NCI-H1417 treated with DMSO at 0.1 percent for 48 hours (cell line): ENCODE measurements around the gene TMEM132E.

Source experiments
- DNase-seq: peaks from one replicate; lab custom pipeline; 2025; lab: John Stamatoyannopoulos, UW

TMEM132E gene

DNA sequence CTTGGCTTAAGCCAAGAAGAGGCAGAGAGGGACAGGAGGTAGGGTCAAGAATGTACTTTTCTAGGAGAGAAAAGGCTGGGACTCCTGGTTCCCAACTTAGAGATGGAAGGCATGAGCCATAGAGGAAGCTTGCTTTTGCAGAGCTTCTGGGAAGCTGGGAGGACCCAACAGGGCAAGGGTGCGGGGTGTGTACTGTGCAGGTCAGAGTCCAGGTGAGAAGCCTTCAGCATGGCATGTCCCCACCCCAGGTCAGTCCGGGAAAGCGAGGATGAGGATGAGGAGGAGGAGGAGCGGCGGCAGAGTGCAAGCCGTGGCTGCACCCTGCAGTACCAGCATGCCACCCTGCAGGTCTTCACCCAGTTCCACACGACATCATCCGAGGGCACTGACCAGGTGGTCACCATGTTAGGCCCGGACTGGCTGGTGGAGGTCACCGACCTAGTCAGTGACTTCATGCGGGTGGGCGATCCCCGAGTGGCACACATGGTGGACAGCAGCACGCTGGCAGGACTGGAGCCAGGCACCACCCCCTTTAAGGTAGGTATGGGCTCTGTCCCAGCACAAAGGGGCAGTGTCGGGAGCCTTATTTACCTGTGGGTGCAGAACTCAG is 55.3 kb downstream of the TMEM132E start:
- DNase-seq, result no peak

DNA sequence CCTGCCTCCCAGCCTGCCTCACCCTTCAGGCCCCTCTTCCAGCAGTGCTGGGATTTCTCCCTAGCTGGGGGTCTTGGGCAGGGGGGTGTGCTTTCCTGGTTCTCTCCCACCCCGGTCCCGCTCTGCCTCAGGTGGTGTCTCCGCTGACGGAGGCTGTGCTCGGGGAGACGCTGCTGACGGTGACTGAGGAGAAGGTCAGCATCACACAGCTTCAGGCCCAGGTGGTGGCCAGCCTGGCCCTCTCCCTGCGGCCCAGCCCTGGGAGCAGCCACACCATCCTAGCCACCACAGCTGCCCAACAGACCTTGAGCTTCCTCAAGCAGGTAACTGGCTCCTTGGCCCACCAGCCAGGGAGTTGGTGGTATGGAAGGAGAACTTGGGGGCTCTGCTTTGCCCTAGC is 56.5 kb downstream of the TMEM132E start:
- DNase-seq, result no peak

DNA sequence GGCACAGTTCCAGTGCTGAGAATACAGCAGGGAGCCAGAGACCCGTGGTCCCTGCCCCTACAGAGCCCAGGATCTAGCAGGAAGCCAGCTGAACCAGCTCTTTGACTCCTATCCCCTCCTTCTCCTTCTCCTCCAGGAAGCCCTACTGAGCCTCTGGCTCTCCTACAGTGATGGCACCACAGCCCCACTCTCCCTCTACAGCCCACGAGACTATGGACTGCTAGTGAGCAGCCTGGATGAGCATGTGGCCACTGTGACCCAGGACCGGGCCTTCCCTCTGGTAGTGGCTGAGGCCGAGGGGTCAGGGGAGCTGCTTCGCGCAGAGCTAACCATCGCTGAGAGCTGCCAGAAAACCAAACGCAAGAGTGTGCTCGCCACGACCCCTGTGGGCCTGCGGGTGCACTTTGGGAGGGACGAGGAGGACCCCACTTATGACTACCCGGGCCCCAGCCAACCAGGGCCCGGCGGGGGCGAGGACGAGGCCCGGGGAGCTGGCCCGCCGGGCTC is 57.7 kb downstream of the TMEM132E start:
- no peak for DNase-seq

DNA sequence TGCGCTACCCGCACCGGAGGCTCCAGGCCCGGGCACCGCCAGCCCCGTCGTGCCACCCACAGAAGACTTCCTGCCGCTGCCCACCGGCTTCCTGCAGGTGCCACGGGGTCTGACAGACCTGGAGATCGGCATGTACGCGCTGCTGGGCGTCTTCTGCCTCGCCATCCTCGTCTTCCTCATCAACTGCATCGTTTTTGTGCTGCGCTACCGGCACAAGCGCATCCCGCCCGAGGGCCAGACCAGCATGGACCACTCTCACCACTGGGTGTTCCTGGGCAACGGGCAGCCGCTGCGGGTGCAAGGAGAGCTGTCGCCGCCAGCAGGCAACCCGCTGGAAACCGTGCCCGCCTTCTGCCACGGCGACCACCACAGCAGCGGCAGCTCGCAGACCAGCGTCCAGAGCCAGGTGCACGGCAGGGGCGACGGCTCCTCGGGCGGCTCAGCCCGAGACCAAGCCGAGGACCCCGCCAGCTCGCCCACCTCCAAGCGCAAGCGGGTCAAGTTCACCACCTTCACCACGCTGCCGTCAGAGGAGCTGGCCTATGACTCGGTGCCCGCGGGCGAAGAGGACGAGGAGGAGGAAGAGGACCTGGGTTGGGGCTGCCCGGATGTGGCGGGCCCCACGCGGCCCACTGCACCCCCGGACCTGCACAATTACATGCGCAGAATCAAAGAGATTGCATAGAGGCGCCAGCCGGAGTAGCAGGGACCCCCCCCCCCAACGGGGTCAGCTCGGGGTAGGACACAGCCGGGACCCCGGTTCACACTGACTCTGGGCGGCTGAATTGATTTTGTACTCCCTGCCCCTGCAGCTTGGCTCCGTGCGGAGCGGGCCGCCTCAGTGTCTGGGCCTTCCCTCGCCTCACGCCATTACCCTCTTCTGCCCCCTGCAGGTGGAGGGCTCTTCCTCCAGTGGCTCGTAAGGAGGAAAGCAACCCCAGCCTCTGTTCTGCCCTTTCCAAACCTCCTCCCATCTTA is 58.5 kb downstream of the TMEM132E start:
- DNase-seq, result no peak

DNA sequence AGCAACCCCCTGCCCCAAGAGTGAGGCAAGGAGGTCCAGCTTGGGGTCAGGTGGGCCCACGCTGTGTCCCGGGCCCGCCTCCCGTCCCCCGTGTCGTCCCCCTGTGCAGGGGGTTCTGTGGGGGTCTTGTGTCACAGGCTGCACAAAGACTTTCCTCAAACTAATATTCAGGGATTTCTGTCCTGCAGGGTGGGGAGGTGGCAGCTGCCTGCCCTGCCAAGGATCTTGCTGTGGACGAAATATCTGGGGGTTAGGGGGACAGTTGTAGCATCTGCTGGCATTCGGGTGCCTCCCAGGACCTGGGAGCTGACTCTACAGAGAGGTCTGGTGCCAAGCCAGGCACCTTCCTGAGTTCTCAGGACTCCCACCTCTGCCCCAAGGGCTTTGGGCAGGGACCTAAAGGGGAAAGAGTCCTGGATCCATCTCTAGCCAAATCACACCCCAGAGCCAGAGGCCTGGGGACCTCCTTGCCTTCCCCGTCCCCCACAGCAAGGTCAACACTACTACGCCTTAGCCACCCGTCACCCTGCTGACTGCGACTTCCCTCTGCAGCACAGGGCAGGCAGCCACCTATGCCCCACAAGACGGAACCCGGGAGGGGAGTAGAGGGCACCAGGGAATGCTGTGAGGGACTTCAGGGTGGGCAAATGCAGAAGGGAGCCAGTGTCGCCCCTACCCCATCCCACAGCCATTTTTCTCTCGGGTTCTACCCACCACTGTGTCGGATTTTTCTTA is 59.3 kb downstream of the TMEM132E start:
- DNase-seq, result no peak

DNA sequence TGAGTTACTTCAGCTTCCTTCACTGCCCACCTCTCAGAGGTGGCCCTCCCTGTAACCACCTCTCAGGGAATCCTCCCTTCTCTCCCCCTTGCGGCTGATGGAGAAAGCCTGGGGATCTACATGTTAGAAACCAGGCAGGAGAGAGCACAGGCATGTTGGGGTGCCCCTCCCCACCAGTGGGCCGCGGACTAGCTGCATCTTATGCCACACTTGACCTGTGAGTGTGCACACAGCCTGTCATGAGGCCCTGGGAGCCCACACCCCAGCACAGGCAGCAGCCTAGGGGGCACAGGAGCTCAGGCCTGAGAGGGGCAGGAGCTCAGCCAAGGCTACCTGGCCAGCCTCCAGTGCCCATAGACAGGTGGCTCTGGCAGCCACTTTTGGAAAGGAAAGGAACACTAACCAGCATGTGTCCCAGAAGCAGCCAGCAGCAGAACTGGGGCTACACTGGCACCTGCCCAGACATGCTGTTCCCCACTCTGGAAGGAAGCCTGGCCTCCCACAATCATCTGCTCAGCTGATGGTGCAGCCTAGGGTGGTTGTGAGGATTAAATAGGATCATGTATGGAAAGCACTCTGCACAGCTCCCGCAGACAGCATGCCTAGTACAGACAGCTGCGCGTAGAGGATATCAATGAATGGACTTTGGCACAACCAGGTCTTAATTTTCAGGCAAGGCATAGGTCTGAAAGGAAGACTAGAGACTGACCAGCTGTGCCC is 60.5 kb downstream of the TMEM132E start:
- no peak for DNase-seq

DNA sequence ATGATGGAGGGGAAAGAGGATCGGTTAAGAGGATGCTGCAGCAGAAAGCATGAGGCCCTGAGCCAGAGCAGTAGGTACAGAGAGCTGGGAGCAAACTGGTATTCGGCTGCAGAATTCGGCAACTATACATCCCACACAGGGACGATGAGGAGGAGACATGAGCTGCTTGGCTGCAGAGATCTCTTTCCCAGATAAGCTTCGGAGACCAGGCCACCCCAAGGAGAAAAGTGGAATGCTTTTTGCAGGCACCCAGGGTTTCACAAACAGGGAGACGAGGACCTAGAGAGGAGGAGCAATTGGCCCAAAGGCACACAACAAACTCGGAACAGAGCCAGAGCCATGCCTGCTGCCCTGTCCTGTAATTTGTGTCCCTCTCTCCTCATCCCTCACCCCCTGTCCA is 62.0 kb downstream of the TMEM132E start:
- no peak for DNase-seq

DNA sequence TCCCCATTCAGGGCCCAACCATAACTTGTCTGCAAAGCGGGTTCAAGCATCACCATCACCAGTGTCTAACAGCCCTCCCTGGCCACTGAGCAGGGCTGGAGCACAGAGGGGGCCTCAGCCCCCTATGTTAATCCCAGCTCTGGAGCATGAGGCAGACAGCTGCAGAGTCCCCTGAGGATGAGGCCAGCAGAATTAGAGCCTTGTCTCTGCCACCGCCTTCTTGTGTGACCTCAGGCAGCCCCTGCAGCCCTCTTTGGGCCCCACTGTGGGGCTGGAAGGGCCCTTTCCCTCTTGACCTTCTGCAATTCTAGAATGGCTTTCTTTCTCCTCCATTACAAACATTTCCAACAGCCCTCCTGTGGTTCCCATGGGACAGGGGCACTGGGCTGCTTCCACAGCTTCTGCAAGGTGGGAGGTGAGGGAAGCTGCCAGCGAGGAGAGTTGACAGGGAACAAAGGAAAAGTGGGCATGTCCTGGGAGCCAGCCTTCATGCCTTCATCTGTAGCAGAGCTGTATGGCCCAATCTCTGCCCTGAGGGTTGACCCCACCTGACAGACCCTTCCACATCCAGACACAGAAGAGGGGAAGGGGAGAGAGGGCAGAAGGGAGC is 65.7 kb downstream of the TMEM132E start:
- no peak for DNase-seq

DNA sequence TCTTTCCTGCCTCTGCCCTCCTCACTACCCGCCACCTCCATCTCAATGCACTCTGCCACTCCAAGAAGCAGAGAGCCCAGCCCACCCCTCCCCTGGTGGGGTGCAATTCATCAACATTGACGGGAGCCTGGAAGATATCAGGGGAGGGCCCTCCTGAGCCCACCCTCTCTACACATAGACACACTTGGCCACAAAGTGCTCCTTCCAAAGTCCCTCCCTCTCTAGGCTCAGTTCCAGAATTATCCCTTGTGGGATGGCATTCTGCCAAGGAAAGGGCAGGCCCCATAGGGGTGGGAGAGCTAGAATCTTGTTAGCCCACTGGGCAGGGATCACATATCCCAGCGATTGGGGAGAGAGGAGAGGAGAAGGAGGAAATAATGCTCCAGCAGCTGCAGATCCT is 66.2 kb downstream of the TMEM132E start:
- DNase-seq, result no peak

DNA sequence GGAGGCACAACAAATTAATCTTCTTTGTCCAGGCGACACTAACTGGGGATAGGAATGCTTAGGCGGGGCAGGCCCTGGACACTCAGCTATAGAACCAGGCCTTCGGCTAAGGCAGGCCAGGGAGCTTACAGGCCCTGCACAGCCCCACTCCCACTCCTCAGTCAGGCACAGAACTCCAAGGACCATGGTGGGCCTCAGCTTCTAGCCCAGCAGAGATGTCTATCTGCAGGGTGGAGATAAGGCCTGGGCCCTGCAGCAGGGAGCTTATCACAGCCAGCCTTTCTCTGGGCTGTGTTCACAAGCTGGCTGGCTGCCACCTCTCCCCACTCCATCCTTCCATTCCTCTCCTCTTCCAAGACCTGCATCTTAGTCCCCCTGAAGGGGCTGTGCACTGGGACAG is 68.1 kb downstream of the TMEM132E start:
- DNase-seq, result no peak

DNA sequence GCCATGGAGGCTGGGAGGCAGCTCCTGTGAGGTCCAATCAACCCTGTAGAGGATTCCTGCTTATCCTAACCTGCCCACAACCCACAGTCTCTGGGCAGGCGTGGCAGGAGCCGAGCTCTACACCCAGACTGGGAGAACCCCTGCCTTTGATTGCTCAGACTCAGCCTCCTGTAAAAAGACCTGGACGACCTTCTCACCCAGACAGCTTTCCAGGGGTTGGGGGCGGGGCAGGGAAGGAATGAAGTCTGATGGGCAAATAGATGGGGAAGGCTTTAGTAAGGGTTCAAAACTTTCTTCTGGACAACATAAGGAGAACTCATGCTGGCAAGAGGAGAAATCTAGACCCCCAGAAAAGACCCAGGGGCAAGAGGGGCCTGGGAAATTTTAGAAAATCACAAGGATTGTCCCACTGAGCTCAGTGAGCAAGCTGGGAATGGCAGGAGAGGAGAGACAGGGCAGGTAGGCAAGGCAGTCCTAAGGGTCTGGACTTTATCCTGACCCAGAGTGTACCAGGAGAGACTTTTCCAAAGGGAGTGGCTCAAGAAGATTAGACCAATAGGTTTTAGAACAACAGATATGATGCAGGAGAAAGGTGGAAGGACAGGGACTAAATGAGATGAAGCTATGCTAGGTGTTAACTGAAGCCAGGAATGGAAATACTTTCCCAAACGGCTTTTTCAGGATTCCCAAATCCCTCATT is 70.8 kb downstream of the TMEM132E start:
- DNase-seq, result no peak

DNA sequence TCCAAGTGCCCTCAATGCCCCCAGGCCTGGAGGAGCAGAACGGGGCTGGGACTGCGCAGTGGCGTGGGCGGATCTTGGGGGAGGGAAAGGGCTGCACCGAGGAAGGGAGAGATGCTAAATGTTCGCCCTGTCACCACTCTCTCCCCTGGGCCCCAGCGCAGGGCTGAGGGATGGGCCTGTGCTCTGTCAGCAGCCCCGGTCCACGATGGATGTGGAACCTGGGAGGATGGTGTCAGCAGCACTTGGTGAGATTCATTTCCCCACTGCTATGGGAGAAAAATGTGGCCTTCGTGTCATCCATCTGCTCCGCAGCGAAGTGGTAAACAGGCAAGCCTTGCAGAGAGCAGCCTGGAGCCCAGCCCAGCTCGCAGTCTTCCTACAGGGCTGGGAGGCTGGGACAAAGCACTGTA is 72.0 kb downstream of the TMEM132E start:
- DNase-seq, result no peak

DNA sequence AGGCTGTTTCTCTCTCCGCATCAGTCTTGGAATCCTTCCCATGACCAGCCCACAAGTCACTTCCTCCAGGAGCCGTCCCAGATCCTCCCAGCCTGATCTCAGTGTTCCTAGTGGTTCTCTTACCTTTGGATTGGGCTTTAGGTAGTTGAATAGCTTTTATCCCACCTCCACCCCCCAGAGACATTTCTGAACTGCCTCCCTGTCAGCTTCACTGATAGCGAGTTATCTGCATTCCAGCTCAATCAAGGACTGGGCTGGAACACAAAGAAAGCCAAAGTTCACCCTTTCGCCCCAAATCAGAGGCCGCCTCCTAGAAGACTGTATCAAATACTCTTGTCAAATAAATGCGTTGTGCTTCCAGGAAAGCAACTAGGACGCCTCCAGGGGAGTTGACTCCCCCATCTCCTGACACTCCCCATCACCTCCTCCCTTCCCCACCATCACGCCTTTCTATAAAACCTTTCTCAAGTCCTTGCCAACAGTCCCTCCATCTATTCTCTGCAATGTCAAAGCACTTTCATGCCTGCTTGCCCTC is 72.7 kb downstream of the TMEM132E start:
- no peak for DNase-seq

DNA sequence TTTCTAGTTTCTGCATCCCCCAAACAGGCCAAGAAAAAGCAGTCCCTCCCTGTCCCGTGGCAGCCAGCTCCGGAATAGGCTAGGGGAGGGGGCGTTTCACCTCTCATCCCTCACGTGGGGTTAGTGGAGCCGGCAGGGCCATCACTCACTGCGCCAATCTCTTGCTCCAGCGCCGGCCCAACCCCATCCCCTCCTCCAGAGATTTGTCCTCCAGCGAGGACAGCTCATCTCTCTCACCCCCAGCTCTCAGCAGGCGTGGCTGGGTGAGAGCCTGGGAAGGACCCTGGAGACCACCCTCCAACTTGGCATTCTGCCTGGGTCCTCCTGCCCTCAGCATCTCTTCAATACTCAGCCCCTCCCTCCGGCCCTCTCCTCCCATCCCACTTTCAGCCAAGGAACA is 74.1 kb downstream of the TMEM132E start:
- no peak for DNase-seq

DNA sequence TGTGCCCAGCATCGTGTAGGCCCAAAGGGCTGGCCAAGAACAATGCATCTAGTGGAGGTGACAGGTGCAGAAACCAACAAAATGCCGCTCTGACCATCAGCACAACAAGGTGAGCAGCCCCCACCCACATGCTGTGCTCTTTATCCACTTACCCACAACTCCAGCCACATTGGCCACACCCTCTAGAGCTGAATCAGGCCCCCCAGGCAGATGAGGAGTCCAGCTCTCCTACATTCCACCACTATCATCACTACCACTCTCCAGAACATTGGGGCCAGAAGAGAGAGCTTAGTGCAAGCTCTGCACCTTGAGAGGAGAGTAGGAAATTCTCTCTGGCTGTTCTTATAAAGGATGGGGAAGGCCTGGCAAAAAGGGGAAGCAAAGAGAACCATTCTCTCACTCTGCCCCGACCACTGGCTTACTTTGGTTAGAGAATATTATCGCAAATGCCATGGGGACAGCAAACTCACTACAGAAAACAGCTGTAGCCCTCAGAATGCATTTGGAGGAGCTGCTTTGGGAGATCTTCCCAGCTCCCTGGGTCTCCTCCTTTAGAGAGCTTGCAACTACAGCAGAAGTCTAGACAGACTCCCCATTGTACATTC is 75.0 kb downstream of the TMEM132E start:
- no peak for DNase-seq

DNA sequence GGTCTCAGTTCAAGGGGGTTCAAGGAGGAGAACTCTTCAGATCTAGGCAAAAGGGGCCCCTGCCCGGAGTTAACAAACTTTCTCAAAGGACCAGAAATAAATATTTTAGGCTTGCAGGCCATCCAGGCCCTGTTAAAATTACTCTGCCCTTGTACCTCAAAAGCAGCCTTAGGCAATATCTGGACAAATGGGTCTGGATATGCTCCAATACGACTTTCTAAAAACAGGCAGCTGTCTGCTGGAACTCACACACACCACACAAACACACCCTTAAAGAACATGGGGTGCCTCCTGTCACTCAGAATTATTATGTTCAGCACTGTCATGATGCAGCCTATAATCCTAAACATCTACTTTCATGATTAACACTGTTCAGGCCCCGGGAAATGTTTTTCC is 75.5 kb downstream of the TMEM132E start:
- no peak for DNase-seq

DNA sequence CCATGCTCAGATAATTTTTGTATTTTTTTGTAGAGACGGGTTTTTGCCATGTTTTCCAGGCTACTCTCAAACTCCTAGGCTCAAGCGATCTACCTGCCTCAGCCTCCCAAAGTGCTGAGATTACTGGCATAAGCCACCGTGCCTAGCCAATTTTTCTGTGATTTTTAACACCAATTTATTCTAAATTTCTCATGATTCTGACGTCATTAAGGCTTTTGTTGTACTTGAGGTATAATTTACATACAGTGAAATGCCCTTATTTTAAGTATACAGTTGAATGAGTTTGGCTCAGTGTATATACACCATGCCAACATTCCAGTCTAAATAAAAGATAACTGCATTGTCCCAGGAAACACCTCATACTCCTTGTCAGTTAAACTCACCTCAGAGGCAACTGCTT is 77.4 kb downstream of the TMEM132E start:
- DNase-seq, result no peak

DNA sequence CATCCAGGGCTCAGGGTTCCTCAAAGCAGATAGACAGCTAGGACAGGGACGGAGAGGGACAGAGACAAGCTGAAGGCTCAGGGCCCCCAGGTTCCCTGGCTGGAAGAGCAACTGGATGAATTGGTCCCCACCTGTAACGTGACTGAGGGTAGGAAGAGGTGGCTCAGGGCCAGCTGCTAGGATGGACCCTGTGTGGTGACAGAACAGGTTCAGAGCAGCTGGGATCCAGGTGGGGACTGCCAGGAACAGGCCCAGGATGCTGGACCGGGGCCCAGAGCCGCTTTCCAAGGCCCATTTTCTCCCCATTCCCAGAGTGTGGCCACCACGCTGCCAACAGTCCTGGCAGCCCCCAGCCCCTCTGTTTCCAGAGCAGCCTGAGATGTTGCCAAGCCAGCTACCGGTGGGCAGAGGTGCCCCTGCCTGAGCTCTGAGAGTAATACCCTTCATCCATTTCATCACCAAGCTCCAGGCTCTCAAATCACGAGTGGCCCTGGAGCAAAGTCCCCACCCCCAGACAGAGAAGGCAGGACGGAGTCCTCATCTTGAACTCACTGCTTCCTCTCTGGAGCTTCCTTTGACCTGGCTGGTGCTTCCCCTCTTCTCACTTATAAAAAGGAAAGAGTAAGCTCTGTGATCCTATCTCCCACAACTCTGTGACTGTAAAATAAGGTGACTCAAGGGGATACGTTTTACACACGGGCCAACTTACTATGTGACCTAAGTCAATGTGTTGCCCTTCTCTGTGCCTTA is 79.6 kb downstream of the TMEM132E start:
- DNase-seq, result no peak

DNA sequence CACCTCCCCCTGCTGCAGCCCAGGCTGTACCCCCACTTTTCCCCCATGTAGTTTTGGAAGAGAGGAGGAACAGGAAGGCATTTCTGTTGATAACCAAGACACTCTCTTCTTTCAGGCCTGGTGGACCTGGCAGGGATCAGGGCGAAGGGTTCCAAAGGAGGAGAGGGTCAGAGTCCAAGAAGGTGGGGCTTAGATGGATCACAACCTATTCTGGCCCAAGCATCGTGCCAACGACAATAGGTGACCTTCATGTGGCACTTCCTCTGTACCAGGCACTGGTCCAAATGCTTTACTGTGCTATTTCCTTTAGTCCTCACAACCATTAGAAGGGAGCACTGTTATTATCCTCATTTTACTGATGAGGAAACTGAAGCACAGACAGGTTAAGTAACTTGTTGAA is 84.3 kb downstream of the TMEM132E start:
- DNase-seq, result no peak
